HG02852 (cell line): ENCODE results near the gene CARD6.
"Not testable (repeated sequence)": the region's sequence is repeated elsewhere in the genome, so short reads cannot be mapped to it uniquely, and the experiment has no call there.

Experiments
- ATAC-seq: cut with Tn5 transposase; IDR thresholded peaks from one replicate; pipeline ENCODE4 v1.9.1; 2021; ENCODE audit warnings: mild to moderate bottlenecking, moderate library complexity; ENCODE audit not compliant: unreplicated experiment

CARD6 gene

GRCh38 chr5:40841068-40841805, at the start of gene CARD6:
CARD6 (plus strand) TSS chr5:40841367; CDS start chr5:40841383, 16 bp downstream.
- peak; percentile 55 for ATAC-seq

- ATAC-seq, result no peak
Observed at GRCh38 chr5:40791715-40792139, 49.4 kb upstream of the CARD6 start.

- not testable (repeated sequence) for ATAC-seq
Observed at GRCh38 chr5:40792691-40793090, 48.5 kb upstream of the CARD6 start.

- ATAC-seq, result not testable (repeated sequence)
Observed at GRCh38 chr5:40794340-40794739, 46.8 kb upstream of the CARD6 start.

- not testable (repeated sequence) for ATAC-seq
Observed at GRCh38 chr5:40794877-40795276, 46.3 kb upstream of the CARD6 start.

GRCh38 chr5:40796487-40796889, 44.7 kb upstream of the CARD6 start:
- no peak for ATAC-seq

- peak; percentile 47 for ATAC-seq
Observed at GRCh38 chr5:40797273-40798011, 43.7 kb upstream of the CARD6 start.

- ATAC-seq, result peak; percentile 94
Observed at GRCh38 chr5:40798012-40798800, 43.0 kb upstream of the CARD6 start, which contains the start of gene PRKAA1. PRKAA1 (minus strand) TSS chr5:40798374; CDS start chr5:40798189, 185 bp downstream.

- ATAC-seq, result no peak
Observed at GRCh38 chr5:40798801-40799210, 42.4 kb upstream of the CARD6 start.

GRCh38 chr5:40799258-40799657, 41.9 kb upstream of the CARD6 start:
- no peak for ATAC-seq

- ATAC-seq, result no peak
Observed at GRCh38 chr5:40801771-40802562, 39.2 kb upstream of the CARD6 start.

- no peak for ATAC-seq
Observed at GRCh38 chr5:40812125-40812524, 29.0 kb upstream of the CARD6 start.

GRCh38 chr5:40813698-40814281, 27.4 kb upstream of the CARD6 start:
- ATAC-seq, result no peak

GRCh38 chr5:40823459-40823858, 17.7 kb upstream of the CARD6 start:
- no peak for ATAC-seq

GRCh38 chr5:40825461-40826043, 15.6 kb upstream of the CARD6 start:
- peak; percentile 36 for ATAC-seq

- no peak for ATAC-seq
Observed at GRCh38 chr5:40826489-40827187, 14.5 kb upstream of the CARD6 start.

- ATAC-seq, result no peak
Observed at GRCh38 chr5:40827188-40827977, 13.8 kb upstream of the CARD6 start.

- no peak for ATAC-seq
Observed at GRCh38 chr5:40828021-40828631, 13.0 kb upstream of the CARD6 start.
